B cell (primary cell): Measurements from ENCODE around the gene KRT80.

Experiments used
- CTCF ChIP-seq: fragments of 200-600 bp; IDR thresholded peaks from one replicate; pipeline ENCODE4 v1.8.0; 2022; ENCODE audit warnings: antibody characterized with exemption, mild to moderate bottlenecking
- EZH2 ChIP-seq: IDR thresholded peaks from 2 replicates; pipeline ENCODE4 v1.6.1; 2012; ENCODE audit warnings: borderline replicate concordance, low read depth, mild to moderate bottlenecking, moderate library complexity, low read length; ENCODE audit not compliant: insufficient read depth, poor library complexity, severe bottlenecking

GRCh38 chr12:52193991-52194390 is 2.2 kb upstream of the KRT80 start:
- TF ChIP-seq CTCF, result no peak
- no peak for TF ChIP-seq EZH2
